Lower leg skin (tissue), 4 donors: ENCODE data around the gene CA6. TPM values are rescaled to one million over a fixed set of nuclear protein-coding genes. Genes with fewer than 3 reads are reported as not detected.

ENCODE experiments used
- DNase-seq, 2 donors: peaks; one replicate each; pipeline ENCODE4 v3.0.0-alpha.2; 2019; ENCODE audit warnings: low spot score in 2 of 2
- H3K4me3 ChIP-seq: fragments of 200-600 bp; sonication (generic); 2 replicates; pipeline ENCODE4 v1.5.1; 2017; ENCODE audit warnings: mild to moderate bottlenecking, low read depth; ENCODE audit not compliant: poor library complexity, severe bottlenecking
- CTCF ChIP-seq, 3 donors: fragments of 450-650 bp; IDR thresholded peaks; one replicate each; pipeline ENCODE4 v1.5.1; 2016; ENCODE audit warnings: antibody characterized with exemption in 3 of 3, mild to moderate bottlenecking in 3 of 3, moderate library complexity in 2 of 3
- POLR2A ChIP-seq, 2 donors: fragments of 450-650 bp; IDR thresholded peaks; one replicate each; pipeline ENCODE4 v1.6.1; 2016 to 2017; ENCODE audit warnings: antibody characterized with exemption in 2 of 2, mild to moderate bottlenecking in 1 of 2, moderate library complexity in 1 of 2
- WGBS, 2 donors: methylation state at CpG; one replicate each; pipeline ENCODE4 v1.1.5; 2018; 5-methylcytosine and 5-hydroxymethylcytosine counted together
- intact Hi-C: fragments of 100-400 bp; cut with DNase I; formaldehyde crosslinking; loops from one replicate; pipeline ENCODE4 v1.15.0; 2023; ENCODE audit warnings: low total_unique reads
- total RNA-seq, 4 donors: library from RNA; depleted of rRNA; stranded (reverse); fragments of >200 nt; gene quantifications; one replicate each; pipeline ENCODE4 v1.1.0, GENCODE V29; 2016

CA6 gene
- total RNA-seq, 4 donors from 2014 or later, result 17.4 to 38.0 (median 26.6) TPM

GRCh38 chr1:8984203-8984602, 38.5 kb downstream of the CA6 start:
- intact Hi-C loops, result loop anchor here (10.0 kb wide), 1 partner anchor 129 kb away; no protein-coding TSS in a partner anchor
- TF ChIP-seq CTCF (IDR thresholded peaks at IDR 0.05), result no peak
- no peak overlapping the region for H3K4me3 ChIP-seq
- 82 to 85% methylated on average over 2 of the region's 2 CpGs for WGBS, 2 donors
- no peak for DNase-seq

GRCh38 chr1:8984990-8985389, 39.3 kb downstream of the CA6 start:
- no peak for DNase-seq

DNA sequence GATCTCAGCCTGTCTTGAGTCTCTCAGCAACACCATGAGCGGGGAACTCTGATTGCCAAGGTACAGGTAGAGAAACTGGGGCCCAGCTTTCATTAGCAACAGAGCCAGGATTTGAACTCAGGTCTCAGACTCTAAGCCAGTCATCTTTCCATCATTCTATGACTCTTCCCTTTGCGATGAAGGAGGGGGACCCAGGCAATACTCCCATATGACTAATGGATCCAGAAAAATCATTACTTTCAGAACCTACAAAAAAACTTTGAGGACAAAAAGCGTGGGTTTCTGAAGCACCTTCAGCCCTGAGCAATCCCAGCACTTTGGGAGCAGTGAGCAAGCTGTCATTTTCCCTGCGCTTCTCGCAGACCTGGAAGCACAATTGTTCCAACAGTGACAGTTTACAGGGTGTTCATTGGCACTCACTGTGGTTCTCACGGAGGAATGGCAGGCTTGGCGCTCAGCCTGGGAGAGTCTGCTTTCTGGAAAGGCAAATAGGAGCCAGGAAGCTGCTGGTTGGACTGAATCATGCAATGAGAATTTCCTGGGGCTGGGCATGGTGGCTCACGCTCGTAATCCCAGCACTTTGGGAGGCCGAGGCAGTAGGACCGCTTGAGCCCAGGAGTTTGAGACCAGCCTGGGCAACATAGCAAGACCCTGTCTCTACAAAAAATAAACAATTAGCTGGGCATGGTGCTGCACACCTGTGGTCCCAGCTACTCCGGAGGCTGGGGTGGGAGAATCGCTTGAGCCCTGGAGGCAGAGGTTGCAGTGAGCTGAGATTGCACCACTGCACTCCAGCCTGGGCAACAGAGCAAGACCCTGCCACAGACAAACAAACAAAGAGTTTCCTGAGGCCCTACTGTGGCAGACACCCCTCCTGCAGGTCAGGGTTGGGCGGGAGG, 40.5 kb downstream of the CA6 start:
- TF ChIP-seq POLR2A (IDR thresholded peaks at IDR 0.05) (no peak), CTCF (IDR thresholded peaks at IDR 0.05) (no peak)
- intact Hi-C loops, result loop anchor here (5.0 to 10.0 kb wide), 2 partner anchors 69 to 131 kb away; no protein-coding TSS in a partner anchor
- 48 to 53% methylated on average over 14 of the region's 14 CpGs for WGBS, 2 donors
- peak; percentile 82 to 94 for DNase-seq
- no peak overlapping the region for H3K4me3 ChIP-seq

More at GRCh38 chr1:8984990-8985389, 39.3 kb downstream of the CA6 start:
- H3K4me3 ChIP-seq, result no peak overlapping the region
- WGBS, 2 donors, result 86% methylated on average over 8 of the region's 8 CpGs
- TF ChIP-seq CTCF (IDR thresholded peaks at IDR 0.05) (no peak), POLR2A (IDR thresholded peaks at IDR 0.05) (no peak)
- intact Hi-C loops, result loop anchor here (5.0 to 10.0 kb wide), 2 partner anchors 68 to 130 kb away; no protein-coding TSS in a partner anchor

DNA sequence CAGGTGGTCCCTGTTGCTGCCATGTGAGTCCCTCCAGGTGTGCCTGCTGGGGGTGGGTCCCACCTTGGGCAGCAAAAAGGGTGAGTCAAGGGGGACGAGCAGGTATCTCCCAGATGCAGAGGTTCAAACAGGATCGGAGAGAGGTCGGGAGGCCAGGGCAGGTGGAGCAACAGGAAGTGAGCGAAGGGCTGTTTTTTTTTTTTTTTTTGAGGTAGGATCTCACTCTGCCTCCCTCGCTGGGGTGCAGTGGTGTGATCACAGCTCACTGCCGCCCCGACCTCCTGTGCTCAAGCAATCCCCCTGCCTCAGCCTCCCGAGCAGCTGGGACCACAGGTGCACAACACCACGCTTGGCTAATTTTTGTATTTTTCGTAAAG, 41.1 kb downstream of the CA6 start:
- no peak for DNase-seq
- TF ChIP-seq CTCF (IDR thresholded peaks at IDR 0.05) (no peak), POLR2A (IDR thresholded peaks at IDR 0.05) (no peak)
- 91 to 93% methylated on average over 10 of the region's 10 CpGs for WGBS, 2 donors
- H3K4me3 ChIP-seq, result no peak overlapping the region
- intact Hi-C loops, result loop anchor here (5.0 to 10.0 kb wide), 2 partner anchors 70 to 132 kb away; no protein-coding TSS in a partner anchor

- DNase-seq, result peak in 1 of 2 donors; percentile 90
- WGBS, 2 donors, result 34 to 35% methylated on average over 9 of the region's 9 CpGs
- no peak for TF ChIP-seq POLR2A (IDR thresholded peaks at IDR 0.05)
- peak in 1 of 3 donors; percentile 54 for TF ChIP-seq CTCF (IDR thresholded peaks at IDR 0.05)
- no peak overlapping the region for H3K4me3 ChIP-seq
- intact Hi-C loops, result loop anchor here (5.0 to 10.0 kb wide), 2 partner anchors 71 to 133 kb away; no protein-coding TSS in a partner anchor
Observed at GRCh38 chr1:8987881-8988617, 42.4 kb downstream of the CA6 start.
